ENCODE data around the gene H19.

H19 gene

DNA sequence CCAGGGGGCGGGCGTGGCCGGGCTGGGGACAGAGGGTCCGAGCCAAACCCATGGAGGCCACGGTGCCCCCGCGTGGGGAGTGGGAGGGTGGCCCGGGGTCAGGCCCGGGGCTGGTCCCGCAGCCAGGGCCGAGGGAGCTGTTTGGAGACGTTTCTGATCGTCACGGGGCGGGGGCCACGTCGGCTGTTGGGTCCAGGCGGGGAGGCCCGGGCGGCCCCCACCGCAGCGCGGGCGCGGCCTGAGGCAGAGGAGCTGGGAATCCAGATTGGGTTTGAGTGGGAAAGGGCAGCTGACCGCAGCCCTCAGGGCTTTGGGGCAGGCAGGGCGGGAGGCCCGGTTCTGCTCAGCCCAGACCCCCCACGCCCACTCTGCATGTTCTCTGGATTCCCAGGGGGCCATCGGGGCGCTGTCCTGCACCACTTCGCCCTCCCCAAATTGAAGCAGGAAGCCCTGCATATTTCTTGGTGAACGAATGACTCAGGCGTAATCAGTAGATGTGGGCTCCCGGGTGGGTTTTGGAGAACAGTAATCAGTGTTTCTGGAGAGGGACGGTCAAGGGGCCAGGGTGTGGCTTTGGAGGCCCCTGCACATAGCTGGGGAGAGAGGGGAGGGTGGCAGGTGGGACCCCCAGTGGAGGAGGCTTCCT lies 49.9 kb downstream of the H19 start:
- TF ChIP-seq CTCF (IDR thresholded peaks at IDR 0.05; ENCODE audit: low read length), result no peak
- TF ChIP-seq EZH2 (IDR thresholded peaks at IDR 0.05; ENCODE audit: borderline replicate concordance, low read length), result no peak
- Histone ChIP-seq H3K9ac (ENCODE audit: low read length) (no peak overlapping the region), H3K4me3 (ENCODE audit: low read depth, low read length, poor library complexity, severe bottlenecking) (no peak overlapping the region), H3K36me3 (ENCODE audit: insufficient read depth, low read length) (no peaks in the 10 kb centered on the region), H4K20me1 (ENCODE audit: insufficient read depth, low read length) (no peaks in the 10 kb centered on the region), H2AFZ (ENCODE audit: low read length) (no peak overlapping the region), H3K4me2 (ENCODE audit: low read length) (no peak overlapping the region), H3K27ac (ENCODE audit: low read depth, low read length, poor library complexity, severe bottlenecking) (no peak overlapping the region), H3K9me3 (ENCODE audit: low read length) (no peaks in the 10 kb centered on the region), H3K79me2 (ENCODE audit: insufficient read depth, low read length) (no peaks in the 10 kb centered on the region), H3K4me1 (ENCODE audit: insufficient read depth, low read length, severe bottlenecking) (no peaks in the 10 kb centered on the region), H3K9me2 (ENCODE audit: low read depth, low read length) (no peaks in the 10 kb centered on the region), H3F3A (ENCODE audit: insufficient read depth, low read length) (no peaks in the 10 kb centered on the region), H3K27me3 (ENCODE audit: insufficient read depth, low read length) (no peaks in the 10 kb centered on the region)

GRCh38 chr11:1946812-1947484 lies 50.7 kb downstream of the H19 start, which contains the start of gene MRPL23:
Gene MRPL23 (plus strand): TSS chr11:1947332. CDS start chr11:1947363, 31 bp downstream.
- no peak within 1 kb of the TSS for H3K9ac ChIP-seq (ENCODE audit: low read length)

More at GRCh38 chr11:1946812-1947484, 50.7 kb downstream of the H19 start, which contains the start of gene MRPL23:
- Histone ChIP-seq H3K4me3 (ENCODE audit: low read depth, low read length, poor library complexity, severe bottlenecking) (no peak within 1 kb of the TSS), H3K79me2 (ENCODE audit: insufficient read depth, low read length) (no peaks in the 10 kb centered on the region), H3K9me3 (ENCODE audit: low read length) (no peaks in the 10 kb centered on the region), H3K9me2 (ENCODE audit: low read depth, low read length) (no peaks in the 10 kb centered on the region), H2AFZ (ENCODE audit: low read length) (no peak within 1 kb of the TSS), H3K27ac (ENCODE audit: low read depth, low read length, poor library complexity, severe bottlenecking) (no peak within 1 kb of the TSS), H4K20me1 (ENCODE audit: insufficient read depth, low read length) (no peaks in the 10 kb centered on the region), H3K4me2 (ENCODE audit: low read length) (no peak within 1 kb of the TSS), H3K4me1 (ENCODE audit: insufficient read depth, low read length, severe bottlenecking) (no peaks in the 10 kb centered on the region), H3K36me3 (ENCODE audit: insufficient read depth, low read length) (no peaks in the 10 kb centered on the region), H3K27me3 (ENCODE audit: insufficient read depth, low read length) (no peaks in the 10 kb centered on the region), H3F3A (ENCODE audit: insufficient read depth, low read length) (no peaks in the 10 kb centered on the region)
- no peak for TF ChIP-seq EZH2 (IDR thresholded peaks at IDR 0.05; ENCODE audit: borderline replicate concordance, low read length)
- no peak for TF ChIP-seq CTCF (IDR thresholded peaks at IDR 0.05; ENCODE audit: low read length)

Data from OCI-LY1 (cell line).